Activated naive CD4-positive, alpha-beta T cell (primary cell): ENCODE results near the gene TXNRD1.
"Not testable (repeated sequence)": the region's sequence is repeated elsewhere in the genome, so short reads cannot be mapped to it uniquely, and the experiment has no call there.

ENCODE experiments used
- DNase-seq, 4 experiments: peaks; one replicate each; lab custom pipeline; 2025; lab: John Stamatoyannopoulos, UW

Gene TXNRD1

DNA sequence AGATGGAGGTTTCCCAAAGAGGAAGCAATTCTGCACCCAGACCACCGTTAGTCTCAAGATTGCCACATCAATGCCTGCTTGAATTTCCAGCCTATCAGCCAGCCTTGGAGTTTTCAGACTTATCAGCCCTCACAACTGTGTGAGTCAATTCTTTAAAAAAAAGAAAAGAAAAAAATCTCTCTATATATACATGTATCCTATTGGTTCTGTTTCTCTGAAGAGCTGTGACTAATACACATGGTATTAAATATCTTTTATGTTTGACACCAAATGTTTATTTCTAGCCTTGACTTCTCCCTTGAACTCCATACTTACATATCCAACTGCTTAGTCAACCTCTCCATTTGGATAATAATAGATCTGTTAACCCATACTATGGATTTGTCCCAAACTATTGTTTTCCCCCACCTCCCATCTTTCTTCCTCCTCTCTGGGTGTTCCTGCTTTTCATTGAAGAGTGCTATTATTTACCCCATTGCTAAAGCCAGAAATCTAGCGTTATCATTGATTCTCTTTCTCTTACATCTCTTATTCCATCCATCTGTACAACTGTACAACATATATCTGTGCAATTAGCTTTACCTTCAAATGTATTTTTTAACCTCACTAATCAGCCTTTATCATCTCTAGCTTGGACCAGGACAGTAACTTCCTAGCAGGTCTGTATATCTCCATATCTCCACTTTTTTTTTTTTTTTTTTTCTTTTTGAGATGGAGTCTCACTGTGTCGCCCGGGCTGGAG is 65.3 kb downstream of the TXNRD1 start:
- no peak for DNase-seq

GRCh38 chr12:104281636-104282035 is 66.1 kb downstream of the TXNRD1 start:
- DNase-seq: no peak

GRCh38 chr12:104282109-104282508 is 66.5 kb downstream of the TXNRD1 start:
- DNase-seq: no peak

- no peak for DNase-seq
Measured at GRCh38 chr12:104285740-104286515, 70.3 kb downstream of the TXNRD1 start.

DNA sequence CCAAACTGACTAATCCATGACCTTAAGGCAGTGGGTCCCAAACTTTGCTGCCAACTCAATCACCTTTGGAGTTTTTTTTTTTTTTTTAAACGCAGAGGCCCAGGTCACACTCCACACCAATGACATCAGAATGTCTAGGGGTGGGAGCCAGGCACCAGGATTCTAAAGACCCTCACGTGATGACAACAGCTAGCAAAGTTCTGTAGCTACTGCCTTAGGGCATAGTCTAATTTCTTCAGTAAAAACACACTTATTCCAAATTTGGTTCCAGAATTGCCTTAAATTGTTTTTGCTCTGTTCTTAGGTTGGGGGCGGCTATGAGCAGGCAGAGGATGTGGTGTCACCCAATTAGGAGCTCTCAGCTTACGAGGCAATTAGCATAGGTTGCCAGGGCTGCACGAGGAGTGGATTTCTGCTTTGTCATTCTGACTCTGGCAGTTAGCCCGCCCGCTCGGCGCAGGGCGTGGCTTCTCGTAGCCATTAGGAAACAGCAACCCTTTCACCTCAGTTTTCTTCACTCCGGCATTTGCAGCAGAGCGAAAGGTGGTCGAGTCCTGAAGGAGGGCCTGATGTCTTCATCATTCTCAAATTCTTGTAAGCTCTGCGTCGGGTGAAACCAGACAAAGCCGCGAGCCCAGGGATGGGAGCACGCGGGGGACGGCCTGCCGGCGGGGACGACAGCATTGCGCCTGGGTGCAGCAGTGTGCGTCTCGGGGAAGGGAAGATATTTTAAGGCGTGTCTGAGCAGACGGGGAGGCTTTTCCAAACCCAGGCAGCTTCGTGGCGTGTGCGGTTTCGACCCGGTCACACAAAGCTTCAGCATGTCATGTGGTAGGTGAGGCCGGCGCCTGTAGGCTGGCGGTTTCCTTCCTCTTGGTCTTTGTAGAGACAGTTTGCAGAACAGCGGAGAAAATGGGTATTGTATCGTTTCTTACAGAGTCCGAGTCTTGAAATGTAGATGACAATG is 71.2 kb downstream of the TXNRD1 start:
- DNase-seq: peak; percentile 63 to 78 (median 69)

- DNase-seq: peak; percentile 53 to 78 (median 66)
Measured at GRCh38 chr12:104288635-104289274, 73.2 kb downstream of the TXNRD1 start.

DNA sequence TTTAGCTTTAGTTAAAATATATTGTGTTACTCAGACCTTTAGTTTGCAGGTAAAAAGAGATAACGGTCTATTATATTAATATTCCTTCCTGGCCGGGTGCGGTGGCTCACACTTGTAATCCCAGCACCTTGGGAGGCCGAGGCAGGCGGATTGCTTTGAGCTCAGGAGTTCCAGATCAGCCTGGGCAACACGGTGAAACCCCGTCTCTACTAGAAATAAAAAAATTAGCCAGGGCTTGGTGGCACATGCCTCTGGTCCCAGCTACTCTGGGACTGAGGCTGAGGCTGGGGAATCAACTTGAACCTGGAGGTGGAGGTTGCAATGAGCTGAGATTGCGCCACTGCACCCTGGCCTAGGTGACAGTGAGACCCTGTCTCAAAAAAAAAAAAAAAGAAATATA is 74.7 kb downstream of the TXNRD1 start:
- DNase-seq: no peak

DNA sequence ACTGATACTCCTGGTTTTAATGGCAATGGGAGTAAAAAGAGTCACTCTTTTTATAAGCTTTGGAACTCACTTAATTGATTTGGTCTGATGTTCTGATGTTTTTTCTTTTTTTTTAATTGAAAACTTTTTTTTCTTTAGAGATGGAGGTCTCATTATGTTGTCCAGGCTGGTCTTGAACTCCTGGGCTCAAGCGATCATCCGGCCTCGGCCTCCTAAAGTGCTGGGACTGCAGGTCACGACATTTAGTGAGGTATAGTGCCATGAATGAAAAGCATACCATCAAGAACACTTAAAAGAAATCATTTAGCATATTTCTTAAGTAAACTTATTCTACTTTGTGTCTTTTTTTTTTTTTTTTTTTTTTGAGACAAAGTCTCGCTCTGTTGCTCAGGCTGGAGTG is 75.3 kb downstream of the TXNRD1 start:
- no peak for DNase-seq

DNA sequence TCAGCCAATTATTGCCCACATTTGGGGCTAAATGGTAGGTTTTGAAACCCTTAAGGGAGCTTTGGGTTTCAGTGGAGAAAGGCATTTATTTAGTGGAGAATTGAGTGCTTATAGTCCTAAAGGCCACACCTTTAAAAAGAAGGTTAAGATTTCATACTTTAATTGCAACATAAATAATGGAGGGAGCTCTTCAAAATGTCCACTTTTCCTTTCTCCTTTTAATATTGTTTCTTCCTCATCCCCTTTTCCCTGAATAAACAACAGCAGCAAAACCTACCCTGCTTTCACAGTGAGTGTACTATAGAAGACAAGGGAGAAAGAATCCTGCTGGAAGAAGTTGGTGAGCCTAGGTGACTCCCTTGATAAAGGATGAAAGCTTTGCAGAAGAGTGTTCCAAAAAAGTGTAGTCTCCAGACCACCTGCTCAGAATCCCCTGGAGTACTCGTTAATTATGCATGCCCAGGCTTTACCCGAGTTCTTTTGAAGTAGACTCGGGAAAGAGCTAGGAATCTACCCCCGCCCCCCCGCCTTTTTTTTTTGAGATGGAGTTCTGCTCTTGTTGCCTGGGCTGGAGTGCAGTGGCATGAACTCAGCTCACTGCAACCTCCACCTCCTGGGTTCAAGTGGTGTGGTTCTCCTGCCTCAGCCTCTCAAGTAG is 76.4 kb downstream of the TXNRD1 start:
- no peak for DNase-seq

DNA sequence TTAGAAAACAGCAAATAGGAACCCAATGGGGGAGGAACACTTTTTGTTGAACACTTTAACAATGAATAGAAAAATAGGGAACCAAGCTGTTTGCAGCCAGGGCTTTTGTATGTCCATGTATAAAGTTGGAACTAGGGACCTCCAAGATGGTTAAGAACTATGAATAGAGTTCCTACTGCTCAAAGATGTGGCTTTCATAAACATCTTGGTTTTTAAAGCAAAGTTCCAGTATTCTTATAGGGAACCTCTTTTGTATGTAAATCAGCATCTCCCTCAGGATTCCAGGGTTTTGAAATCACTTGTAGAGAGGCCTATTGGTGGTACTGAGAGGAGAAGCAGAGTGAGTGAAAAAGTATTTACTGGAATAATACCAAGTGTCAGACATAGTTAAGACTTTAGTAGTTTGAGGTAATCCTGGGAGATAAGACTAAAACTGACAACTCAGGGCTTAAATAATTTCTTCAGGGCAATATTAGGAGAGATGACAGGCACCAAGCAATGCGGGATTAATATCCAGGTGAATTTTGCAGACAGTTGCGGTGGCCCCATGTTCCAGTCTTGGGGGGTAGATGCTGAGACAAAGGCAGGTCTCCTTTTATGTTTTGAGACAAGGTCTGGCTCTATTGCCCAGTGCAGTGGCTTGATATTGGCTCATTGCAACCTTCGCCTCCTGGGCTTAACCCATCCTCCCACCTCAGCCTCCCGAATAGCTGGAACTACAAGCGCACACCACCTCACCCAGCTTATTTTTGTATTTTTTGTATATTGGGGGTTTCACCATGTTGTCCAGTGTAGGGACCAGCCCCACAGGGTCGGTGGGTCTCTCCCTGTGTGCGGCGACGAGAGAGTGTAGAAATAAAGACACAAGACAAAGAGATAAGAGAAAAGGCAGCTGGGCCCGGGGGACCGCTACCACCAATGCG is 77.6 kb downstream of the TXNRD1 start:
- DNase-seq: no peak

- not testable (repeated sequence) for DNase-seq
Measured at GRCh38 chr12:104294158-104294859, 78.7 kb downstream of the TXNRD1 start.

DNA sequence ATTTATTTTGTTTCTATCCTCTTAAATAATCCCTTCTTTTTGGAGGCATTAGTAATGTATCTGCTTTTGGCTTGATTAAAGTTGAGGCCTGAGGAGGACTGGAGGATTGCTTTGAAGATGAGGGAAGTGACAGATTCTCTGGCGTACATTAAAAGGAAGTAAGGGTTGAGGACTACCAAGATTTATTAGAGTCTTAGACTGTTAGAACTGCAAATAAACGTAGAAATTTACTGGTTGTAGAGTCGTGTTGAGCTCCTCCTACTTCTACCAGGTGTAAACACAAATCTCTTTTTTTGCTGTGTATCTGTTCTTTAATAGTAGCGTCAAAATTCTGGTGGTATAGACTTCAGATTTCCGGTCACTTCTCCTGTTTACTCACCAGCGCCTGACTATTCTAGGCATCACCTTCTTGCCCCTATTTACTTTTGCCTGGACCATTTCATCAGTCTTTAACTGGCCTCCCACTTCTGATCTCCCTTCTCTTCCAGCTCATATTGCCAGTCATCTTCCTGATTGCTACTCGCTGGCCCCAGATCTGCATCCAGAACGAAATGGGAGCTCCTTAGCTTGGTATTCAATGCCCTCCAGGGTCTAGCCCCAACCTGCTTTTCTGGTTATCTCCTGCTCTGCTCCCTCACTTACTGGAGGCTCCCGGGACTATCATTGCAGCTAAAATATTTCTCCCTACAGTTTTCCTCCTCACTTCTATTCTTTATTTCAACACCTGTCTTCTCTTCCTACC is 79.5 kb downstream of the TXNRD1 start:
- no peak for DNase-seq

GRCh38 chr12:104295954-104296353 is 80.4 kb downstream of the TXNRD1 start:
- no peak for DNase-seq

DNA sequence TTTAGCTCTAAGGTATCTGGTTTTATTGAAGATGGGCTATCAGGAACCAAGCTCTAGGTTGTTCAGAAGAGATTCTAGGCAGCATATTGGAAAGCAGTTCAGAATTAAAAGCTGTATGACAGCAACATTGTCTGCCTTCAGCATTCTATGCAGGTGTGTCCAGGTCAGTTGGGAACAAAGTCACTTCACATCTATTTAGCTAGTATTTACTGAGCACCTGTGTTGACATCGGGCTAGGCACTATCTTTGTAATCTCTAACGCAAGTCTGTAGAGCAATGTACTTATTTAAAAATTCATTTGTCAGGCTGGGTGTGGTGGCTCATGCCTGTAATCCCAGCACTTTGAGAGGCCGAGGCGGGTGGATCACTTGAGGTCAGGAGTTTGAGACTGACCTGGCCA is 81.1 kb downstream of the TXNRD1 start:
- no peak for DNase-seq

DNA sequence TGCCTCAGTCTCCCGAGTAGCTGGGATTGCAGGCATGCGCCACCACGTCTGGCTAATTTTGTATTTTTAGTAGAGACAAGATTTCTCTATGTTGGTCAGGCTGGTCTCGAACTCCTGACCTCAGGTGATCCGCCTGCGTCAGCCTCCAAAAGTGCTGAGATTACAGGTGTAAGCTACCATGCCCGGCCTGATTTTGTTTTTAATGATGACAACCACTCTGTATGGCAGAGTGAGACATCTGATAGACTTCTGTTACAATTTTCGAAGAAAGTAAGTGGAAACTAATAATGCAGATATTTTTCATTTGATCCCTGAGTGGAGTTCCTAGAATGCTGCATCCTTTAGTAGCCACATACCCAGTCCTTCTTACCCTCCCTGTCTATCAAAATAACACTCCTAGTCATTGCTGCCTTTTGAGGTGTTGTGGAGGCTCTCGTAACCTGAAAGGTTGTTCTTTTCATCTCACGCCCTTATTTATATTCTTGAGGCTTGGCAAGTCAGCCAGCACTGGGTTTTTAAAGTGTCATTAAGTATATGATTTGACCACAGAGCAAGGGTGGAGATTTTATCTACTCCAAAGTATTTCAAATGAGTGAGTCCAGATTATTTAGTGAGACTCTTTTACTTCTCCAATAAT is 82.0 kb downstream of the TXNRD1 start:
- DNase-seq: no peak

DNA sequence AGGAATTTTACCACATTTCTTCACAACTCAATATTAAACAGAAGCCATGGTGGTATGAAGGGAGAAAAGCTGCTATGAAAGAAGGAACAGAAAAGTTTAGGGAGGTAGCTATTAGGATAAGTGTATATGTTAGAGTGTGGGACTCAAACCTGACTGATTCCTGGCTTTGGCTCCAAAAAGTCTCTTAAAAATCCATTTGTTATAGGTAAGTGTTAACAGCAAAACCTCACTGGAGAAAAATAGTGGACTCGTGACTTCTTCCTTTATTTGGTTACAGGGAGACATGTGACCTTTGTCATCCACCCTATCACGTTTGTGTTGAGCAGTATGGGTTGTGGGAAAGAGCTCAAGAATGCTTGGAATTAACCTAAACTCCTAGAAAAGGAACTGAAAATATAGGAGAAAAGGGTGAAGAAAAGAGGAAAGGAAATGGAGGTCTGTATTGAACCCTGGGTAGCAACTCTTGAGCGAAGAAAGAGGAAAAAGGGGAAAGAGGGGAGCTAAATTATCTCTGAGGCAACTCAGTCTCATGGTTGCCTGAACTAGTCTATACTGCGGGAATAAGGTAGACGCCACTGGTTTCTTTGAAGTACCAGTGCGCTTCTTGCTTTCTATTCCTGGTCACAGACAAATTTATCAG is 84.4 kb downstream of the TXNRD1 start:
- no peak for DNase-seq

DNA sequence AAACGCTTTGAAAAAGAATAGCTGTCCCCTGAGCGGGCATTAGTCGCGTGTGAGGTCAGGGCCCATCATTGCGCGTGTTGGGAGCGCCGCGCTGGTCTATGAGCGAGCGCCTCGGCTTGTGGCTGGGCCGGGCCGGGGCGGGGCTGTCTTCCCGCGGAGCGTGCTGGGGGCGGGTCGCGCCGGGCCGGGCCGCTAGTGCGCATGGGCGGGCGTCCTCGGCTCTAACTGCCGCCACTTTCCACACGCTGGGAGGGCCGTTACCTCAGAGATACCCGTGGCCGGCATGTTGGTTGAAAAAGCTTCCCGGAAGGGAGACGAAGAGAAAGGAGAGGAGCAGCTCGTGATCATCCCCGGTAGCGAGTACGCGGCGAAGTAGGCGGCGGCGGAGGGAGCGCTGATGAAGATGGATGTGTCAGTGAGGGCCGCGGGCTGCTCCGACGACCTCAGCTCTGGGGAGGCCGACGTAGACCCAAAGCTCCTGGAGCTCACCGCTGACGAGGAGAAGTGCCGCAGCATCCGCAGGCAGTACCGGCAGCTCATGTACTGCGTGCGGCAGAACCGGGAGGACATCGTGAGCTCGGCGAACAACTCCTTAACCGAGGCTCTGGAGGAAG is 88.1 kb downstream of the TXNRD1 start, which contains the start of gene EID3:
TSS of gene EID3 (plus strand) at position 202 of the 614 bp plus-strand sequence. CDS start at position 398, 196 bp downstream.
- peak; percentile 67 to 89 (median 82) for DNase-seq
